WERI-Rb-1 (cell line): ENCODE measurements around the gene LRRC53.
A peak's percentile ranks its signal among the peaks of the same experiment; 100 is the strongest.

Source experiments
- DNase-seq: peaks from one replicate; pipeline ENCODE4 v3.0.0-alpha.2; 2020
- H3K27ac ChIP-seq: fragments of 250-450 bp; sonication (Bioruptor Pico); 2 replicates; pipeline ENCODE4 v1.5.1; 2020; ENCODE audit warnings: mild to moderate bottlenecking, moderate library complexity
- H3K27me3 ChIP-seq: fragments of 250-450 bp; sonication (Bioruptor Pico); 2 replicates; pipeline ENCODE4 v1.5.1; 2021; ENCODE audit warnings: mild to moderate bottlenecking, low read depth, moderate library complexity; ENCODE audit not compliant: insufficient read depth, severe bottlenecking
- H3K36me3 ChIP-seq: fragments of 250-450 bp; sonication (Bioruptor Pico); 2 replicates; pipeline ENCODE4 v1.5.1; 2020; ENCODE audit warnings: mild to moderate bottlenecking, moderate library complexity
- H3K4me3 ChIP-seq: 2 replicates; pipeline ENCODE4 v1.5.1; 2011; ENCODE audit warnings: low read depth, mild to moderate bottlenecking, control low read depth, low read length
- H3K9me3 ChIP-seq: fragments of 250-450 bp; sonication (Bioruptor Pico); 2 replicates; pipeline ENCODE4 v1.5.1; 2021; ENCODE audit warnings: mild to moderate bottlenecking, moderate library complexity; ENCODE audit not compliant: severe bottlenecking
- TF ChIP-seq, protein P1 (sequence below): IDR thresholded peaks from 2 replicates; pipeline ENCODE4 v1.5.1; 2011; ENCODE audit warnings: low read depth, mild to moderate bottlenecking, control low read depth, inconsistent platforms, low read length

The LRRC53 gene

DNA sequence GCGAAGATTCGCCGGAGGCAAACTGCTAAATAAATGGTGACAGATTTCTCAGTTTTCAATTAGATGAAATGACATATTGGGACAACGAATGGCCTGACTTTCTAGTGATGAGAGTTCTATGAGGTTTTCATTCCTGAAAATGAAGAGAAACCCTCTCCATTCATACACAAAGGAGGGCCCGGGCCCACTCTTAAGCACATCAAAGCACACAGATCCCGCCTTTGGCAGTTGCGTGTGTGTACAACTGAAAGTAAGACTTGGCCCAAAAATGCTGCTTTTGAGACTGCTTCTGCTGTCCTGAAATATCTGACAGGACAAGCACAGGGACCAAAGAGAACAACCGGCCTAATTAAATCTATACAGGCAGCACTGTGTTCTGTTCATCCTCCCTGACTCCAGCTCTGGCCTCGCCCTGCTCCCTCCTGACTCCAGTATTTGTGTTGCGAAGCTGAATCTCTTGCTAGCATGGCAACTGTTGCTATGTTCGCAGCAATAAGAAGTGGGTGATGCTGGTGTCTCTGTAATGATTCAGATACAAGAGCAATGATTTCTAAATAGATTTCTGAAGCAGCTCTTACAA, 7.4 kb downstream of the LRRC53 start:
- Histone ChIP-seq H3K27ac (peak overlapping the region; percentile 75), H3K36me3 (no peaks in the 10 kb centered on the region), H3K27me3 (no peaks in the 10 kb centered on the region), H3K9me3 (no peaks in the 10 kb centered on the region), H3K4me3 (no peak overlapping the region)
- TF ChIP-seq, protein P1, sequence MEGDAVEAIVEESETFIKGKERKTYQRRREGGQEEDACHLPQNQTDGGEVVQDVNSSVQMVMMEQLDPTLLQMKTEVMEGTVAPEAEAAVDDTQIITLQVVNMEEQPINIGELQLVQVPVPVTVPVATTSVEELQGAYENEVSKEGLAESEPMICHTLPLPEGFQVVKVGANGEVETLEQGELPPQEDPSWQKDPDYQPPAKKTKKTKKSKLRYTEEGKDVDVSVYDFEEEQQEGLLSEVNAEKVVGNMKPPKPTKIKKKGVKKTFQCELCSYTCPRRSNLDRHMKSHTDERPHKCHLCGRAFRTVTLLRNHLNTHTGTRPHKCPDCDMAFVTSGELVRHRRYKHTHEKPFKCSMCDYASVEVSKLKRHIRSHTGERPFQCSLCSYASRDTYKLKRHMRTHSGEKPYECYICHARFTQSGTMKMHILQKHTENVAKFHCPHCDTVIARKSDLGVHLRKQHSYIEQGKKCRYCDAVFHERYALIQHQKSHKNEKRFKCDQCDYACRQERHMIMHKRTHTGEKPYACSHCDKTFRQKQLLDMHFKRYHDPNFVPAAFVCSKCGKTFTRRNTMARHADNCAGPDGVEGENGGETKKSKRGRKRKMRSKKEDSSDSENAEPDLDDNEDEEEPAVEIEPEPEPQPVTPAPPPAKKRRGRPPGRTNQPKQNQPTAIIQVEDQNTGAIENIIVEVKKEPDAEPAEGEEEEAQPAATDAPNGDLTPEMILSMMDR = no peak
- peak; percentile 21 for DNase-seq

DNA sequence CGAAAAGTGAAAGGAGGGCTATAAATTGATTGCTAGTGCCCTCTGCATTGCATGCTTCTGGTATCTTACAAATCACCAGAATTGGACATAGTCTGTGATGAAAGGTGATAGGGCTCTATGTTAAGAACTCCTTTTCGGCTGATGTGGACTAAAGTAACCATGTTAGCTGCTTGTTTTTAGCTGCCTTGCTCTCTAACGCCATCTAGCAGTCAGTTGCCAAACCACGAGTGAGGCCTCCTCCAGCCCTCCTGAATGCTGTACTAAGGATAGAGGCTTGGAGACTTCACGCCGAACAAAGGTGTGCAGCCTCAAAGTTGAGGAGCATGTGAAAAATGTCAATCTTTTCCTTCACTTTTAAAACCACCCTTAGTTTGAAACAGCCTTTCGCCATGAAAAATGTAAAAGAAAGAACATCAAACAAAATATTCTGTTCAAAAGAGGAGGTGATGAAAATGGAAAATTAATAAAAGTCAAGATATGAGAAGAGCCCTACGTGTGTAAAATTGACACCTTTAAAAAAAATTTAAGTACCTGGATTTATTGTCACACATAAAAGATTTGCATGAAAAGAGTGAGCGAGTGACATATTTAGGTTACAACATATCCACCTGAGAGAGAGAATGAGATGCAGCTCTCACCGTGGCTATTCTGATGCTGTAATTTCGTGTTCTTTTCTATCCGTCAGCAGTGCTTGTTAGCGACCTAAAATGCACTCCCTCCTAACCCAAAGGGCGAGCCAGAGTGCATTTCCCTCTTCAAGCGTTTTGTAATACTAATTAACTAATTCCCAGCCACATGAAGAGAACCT, 8.1 kb downstream of the LRRC53 start:
- no peak overlapping the region for H3K4me3 ChIP-seq
- no peaks in the 10 kb centered on the region for H3K27me3 ChIP-seq
- H3K27ac ChIP-seq = peak overlapping the region; percentile 75
- H3K36me3 ChIP-seq = no peaks in the 10 kb centered on the region
- DNase-seq = peak; percentile 85
- TF ChIP-seq, protein P1 = peak; percentile 90
- no peaks in the 10 kb centered on the region for H3K9me3 ChIP-seq

DNA sequence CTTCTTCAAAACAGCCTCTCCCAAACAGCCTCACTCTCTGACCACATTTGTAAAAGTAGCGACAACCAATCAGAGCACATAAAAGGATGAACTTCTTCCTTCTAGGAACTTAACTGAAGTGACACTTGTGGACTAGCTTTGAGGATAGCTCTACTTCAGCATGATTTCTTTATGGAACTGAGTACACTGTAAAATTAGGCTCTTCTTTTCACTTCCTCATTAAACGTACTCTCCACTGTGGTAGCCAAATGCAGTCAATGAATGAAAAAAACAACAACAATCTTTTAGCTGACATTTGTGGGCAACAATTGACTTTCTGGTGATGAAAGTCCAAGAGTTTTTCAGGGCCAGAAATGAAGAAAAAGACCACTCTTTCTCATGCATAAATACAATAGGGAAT, 9.6 kb downstream of the LRRC53 start:
- H3K27me3 ChIP-seq = no peaks in the 10 kb centered on the region
- no peak for DNase-seq
- H3K27ac ChIP-seq = no peak overlapping the region
- H3K4me3 ChIP-seq = no peak overlapping the region
- no peaks in the 10 kb centered on the region for H3K36me3 ChIP-seq
- TF ChIP-seq, protein P1 = no peak
- no peaks in the 10 kb centered on the region for H3K9me3 ChIP-seq

DNA sequence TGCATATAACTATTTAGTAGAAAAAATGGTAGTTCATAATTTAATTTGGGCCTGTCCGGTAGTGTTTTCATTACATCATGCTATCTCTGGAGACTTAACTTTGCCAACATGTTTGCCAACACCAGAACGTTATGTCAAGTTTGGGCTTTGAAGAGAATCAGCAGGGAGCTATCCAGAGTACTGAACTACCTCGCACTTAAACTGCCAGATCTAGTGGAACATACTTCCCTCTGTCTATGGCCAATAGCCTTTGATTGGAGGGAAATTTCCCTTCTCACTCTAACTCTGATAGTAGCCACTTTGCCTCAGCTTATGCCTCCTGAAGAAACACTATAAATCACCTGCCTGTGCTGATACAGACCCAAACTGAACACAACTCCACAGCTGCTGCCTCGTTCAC, 10.0 kb downstream of the LRRC53 start:
- Histone ChIP-seq H3K27ac (no peak overlapping the region), H3K9me3 (no peaks in the 10 kb centered on the region), H3K27me3 (no peaks in the 10 kb centered on the region), H3K36me3 (no peaks in the 10 kb centered on the region), H3K4me3 (no peak overlapping the region)
- TF ChIP-seq, protein P1 = no peak
- DNase-seq = no peak

DNA sequence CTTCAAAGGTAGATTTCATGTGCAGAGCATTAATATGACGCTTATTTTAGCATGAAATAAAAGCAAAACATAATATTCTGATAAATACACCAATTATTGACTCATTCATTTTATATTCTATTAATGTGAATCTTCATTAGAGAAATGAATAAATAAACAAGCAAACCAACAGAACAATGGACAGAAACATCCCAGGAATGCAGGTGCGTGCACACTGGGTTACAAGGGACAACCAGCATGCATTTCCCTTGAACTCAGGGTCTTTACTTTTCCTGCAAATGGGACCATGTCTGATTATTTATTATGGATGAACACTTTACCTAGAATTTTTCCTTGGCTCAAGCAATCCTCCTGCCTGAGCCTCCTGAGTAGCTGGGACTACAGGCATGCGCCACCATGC, 13.5 kb downstream of the LRRC53 start:
- Histone ChIP-seq H3K36me3 (no peaks in the 10 kb centered on the region), H3K9me3 (no peaks in the 10 kb centered on the region), H3K4me3 (no peak overlapping the region), H3K27ac (no peak overlapping the region), H3K27me3 (no peaks in the 10 kb centered on the region)
- TF ChIP-seq, protein P1 = no peak
- DNase-seq = no peak
